ENCODE results near the gene BOK.

BOK gene

GRCh38 chr2:241539616-241540374 is 18.8 kb upstream of the BOK start:
- DNase-seq (ENCODE audit: low read depth): no peak
- no peak for TF ChIP-seq CTCF (IDR thresholded peaks at IDR 0.05; ENCODE audit: low read depth, low read length, missing control alignments)
- H3K4me3 ChIP-seq (ENCODE audit: low read depth, low read length): no peak overlapping the region

- DNase-seq (ENCODE audit: low read depth): no peak
- TF ChIP-seq CTCF (IDR thresholded peaks at IDR 0.05; ENCODE audit: low read depth, low read length, missing control alignments): no peak
- H3K4me3 ChIP-seq (ENCODE audit: low read depth, low read length): no peak overlapping the region
Observed at GRCh38 chr2:241540401-241540770, 18.2 kb upstream of the BOK start.

GRCh38 chr2:241540771-241541561 is 17.6 kb upstream of the BOK start:
- no peak overlapping the region for H3K4me3 ChIP-seq (ENCODE audit: low read depth, low read length)
- DNase-seq (ENCODE audit: low read depth): no peak
- no peak for TF ChIP-seq CTCF (IDR thresholded peaks at IDR 0.05; ENCODE audit: low read depth, low read length, missing control alignments)

GRCh38 chr2:241541564-241542277 is 16.8 kb upstream of the BOK start:
- DNase-seq (ENCODE audit: low read depth): no peak
- H3K4me3 ChIP-seq (ENCODE audit: low read depth, low read length): no peak overlapping the region
- no peak for TF ChIP-seq CTCF (IDR thresholded peaks at IDR 0.05; ENCODE audit: low read depth, low read length, missing control alignments)

- no peak for DNase-seq (ENCODE audit: low read depth)
- TF ChIP-seq CTCF (IDR thresholded peaks at IDR 0.05; ENCODE audit: low read depth, low read length, missing control alignments): no peak
- H3K4me3 ChIP-seq (ENCODE audit: low read depth, low read length): no peak overlapping the region
Observed at GRCh38 chr2:241542278-241542605, 16.3 kb upstream of the BOK start.

GRCh38 chr2:241545106-241545505 is 13.4 kb upstream of the BOK start:
- TF ChIP-seq CTCF (IDR thresholded peaks at IDR 0.05; ENCODE audit: low read depth, low read length, missing control alignments): no peak
- no peak for DNase-seq (ENCODE audit: low read depth)
- H3K4me3 ChIP-seq (ENCODE audit: low read depth, low read length): no peak overlapping the region
